Purkinje cell (primary cell): Measurements from ENCODE around the gene SPTSSB. TPM values are rescaled to one million over a fixed set of nuclear protein-coding genes. Genes with fewer than 3 reads are reported as not detected.

Experiments
- polyA plus RNA-seq: library from polyadenylated mRNA; unstranded; fragments of >200 nt; fragmentation: Nextera tagmentation; gene quantifications from 2 replicates; pipeline ENCODE4 v1.2.1, GENCODE V29; 2014

SPTSSB gene, protein sequence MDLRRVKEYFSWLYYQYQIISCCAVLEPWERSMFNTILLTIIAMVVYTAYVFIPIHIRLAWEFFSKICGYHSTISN
- 5.9 and 9.5 TPM in 2 replicates for polyA plus RNA-seq

DNA sequence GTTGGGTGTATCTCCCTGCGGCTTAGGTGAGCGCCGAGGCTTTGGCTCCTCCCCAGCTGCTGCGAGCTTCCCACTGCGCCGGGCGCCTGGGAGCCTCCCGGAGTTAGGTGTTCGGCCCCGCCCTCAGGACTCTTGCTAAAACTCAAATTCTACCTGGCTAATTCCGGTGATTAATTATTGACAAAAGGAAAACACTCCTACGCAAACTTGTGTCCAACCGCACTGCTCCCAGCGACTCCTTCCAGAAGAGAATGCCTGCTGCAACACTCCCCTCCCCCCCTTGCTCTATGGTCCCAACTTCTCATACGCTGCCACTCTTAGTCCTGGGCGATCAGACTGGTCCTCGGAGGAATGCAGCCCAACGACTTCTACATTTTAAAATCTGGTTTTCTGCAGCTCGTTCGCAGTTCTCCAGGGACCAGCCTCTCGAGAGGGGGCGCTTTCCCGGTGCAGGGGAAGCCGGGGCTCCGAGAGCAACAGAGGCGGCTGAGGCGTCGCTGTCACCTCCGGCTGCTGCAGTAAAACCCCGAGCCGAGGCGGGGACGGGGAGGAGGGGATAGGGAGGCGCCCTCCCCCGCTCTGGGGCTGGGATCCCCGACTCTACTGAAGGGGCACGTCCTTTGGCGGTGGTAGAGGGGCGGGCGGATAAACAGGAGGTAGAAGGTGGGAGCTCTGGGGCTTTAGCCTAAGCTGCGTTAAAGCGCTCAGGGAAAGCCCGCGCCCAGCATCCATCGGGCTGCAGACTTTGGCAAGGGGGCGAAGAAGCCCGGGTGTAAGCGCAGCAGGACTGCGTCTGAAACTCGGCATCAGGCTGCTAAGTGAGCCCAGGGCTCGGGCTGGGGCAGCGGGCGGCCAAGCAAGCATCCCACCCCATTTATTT lies at the start of gene SPTSSB:
SPTSSB (minus strand) TSS at position 77 of the 880 bp plus-strand sequence. CDS start 25,194 bp downstream, outside the sequence.

Other genes starting within 250 kb of the SPTSSB start
- gene NMD3, start 150.2 kb downstream of the SPTSSB start, polyA plus RNA-seq = 19.3 and 43.9 TPM in 2 replicates
- gene OTOL1, start 125.3 kb upstream of the SPTSSB start, polyA plus RNA-seq = not detected in 2 replicates